GM23338 (cell line): Measurements from ENCODE around the gene PUM2. TPM values are rescaled to one million over a fixed set of nuclear protein-coding genes. Genes with fewer than 3 reads are reported as not detected.

Source experiments
- ATAC-seq: fragments of 200-7000 bp; cut with Tn5 transposase; 3 replicates; pipeline ENCODE4 v1.9.1; 2020
- DNase-seq: peaks from one replicate; pipeline ENCODE4 v3.0.0-alpha.2; 2015; ENCODE audit warnings: low spot score
- H2AFZ ChIP-seq: fragments of 200-600 bp; sonication (generic); 2 replicates; pipeline ENCODE4 v1.8.0; 2016; ENCODE audit warnings: antibody characterized with exemption, mild to moderate bottlenecking, moderate library complexity
- H3F3A ChIP-seq: fragments of 200-600 bp; sonication (generic); replicated peaks from 2 replicates; pipeline ENCODE4 v1.8.0; 2017; ENCODE audit warnings: antibody characterized with exemption, mixed run types, low read depth
- H3K27ac ChIP-seq: fragments of 200-600 bp; sonication (generic); 2 replicates; pipeline ENCODE4 v1.6.1; 2016; ENCODE audit warnings: low read depth
- H3K27me3 ChIP-seq: fragments of 200-600 bp; sonication (generic); 2 replicates; pipeline ENCODE4 v1.8.0; 2016; ENCODE audit warnings: mild to moderate bottlenecking, mixed run types, moderate library complexity; ENCODE audit not compliant: insufficient read depth
- H3K36me3 ChIP-seq: fragments of 200-600 bp; sonication (generic); 2 replicates; pipeline ENCODE4 v1.8.0; 2016; ENCODE audit warnings: mild to moderate bottlenecking; ENCODE audit not compliant: insufficient read depth
- H3K4me1 ChIP-seq: fragments of 200-600 bp; sonication (generic); 2 replicates; pipeline ENCODE4 v1.8.0; 2016; ENCODE audit warnings: mild to moderate bottlenecking, moderate library complexity; ENCODE audit not compliant: insufficient read depth
- H3K4me2 ChIP-seq: fragments of 200-600 bp; sonication (generic); 2 replicates; pipeline ENCODE4 v1.7.1; 2017; ENCODE audit warnings: mixed run types
- H3K4me3 ChIP-seq: fragments of 200-600 bp; sonication (generic); 2 replicates; pipeline ENCODE4 v1.6.1; 2016; ENCODE audit warnings: mixed run types
- H3K79me2 ChIP-seq: fragments of 200-600 bp; sonication (generic); replicated peaks from 2 replicates; pipeline ENCODE4 v1.8.0; 2017; ENCODE audit warnings: mild to moderate bottlenecking; ENCODE audit not compliant: insufficient read depth
- H3K9me2 ChIP-seq: fragments of 200-600 bp; sonication (generic); 2 replicates; pipeline ENCODE4 v1.8.0; 2017; ENCODE audit not compliant: insufficient read depth
- H4K20me1 ChIP-seq: fragments of 200-600 bp; sonication (generic); replicated peaks from 2 replicates; pipeline ENCODE4 v1.8.0; 2017; ENCODE audit warnings: mild to moderate bottlenecking; ENCODE audit not compliant: insufficient read depth
- H3K27ac Mint-ChIP-seq: 2 replicates; pipeline ENCODE4 v1.8.0; 2020; ENCODE audit warnings: inconsistent platforms, mild to moderate bottlenecking, moderate library complexity, mixed read lengths
- H3K27me3 Mint-ChIP-seq: 3 replicates; pipeline ENCODE4 v1.8.0; 2022; ENCODE audit warnings: low read depth, mild to moderate bottlenecking, moderate library complexity, mixed read lengths, inconsistent platforms; ENCODE audit not compliant: insufficient read depth, poor library complexity
- H3K36me3 Mint-ChIP-seq: 3 replicates; pipeline ENCODE4 v1.8.0; 2021; ENCODE audit warnings: low read depth, mild to moderate bottlenecking, inconsistent platforms, moderate library complexity, mixed read lengths
- H3K4me1 Mint-ChIP-seq: 3 replicates; pipeline ENCODE4 v1.8.0; 2020; ENCODE audit warnings: mild to moderate bottlenecking, inconsistent platforms, mixed read lengths
- H3K4me3 Mint-ChIP-seq: 3 replicates; pipeline ENCODE4 v1.8.0; 2021; ENCODE audit warnings: moderate library complexity, mild to moderate bottlenecking, inconsistent platforms, mixed read lengths
- H3K9me3 Mint-ChIP-seq: 3 replicates; pipeline ENCODE4 v1.8.0; 2020; ENCODE audit warnings: moderate library complexity, mild to moderate bottlenecking, inconsistent platforms, mixed read lengths
- EZH2phosphoT487 ChIP-seq: fragments of 200-600 bp; sonication (generic); IDR thresholded peaks from one replicate; pipeline ENCODE4 v1.8.1; 2018; ENCODE audit warnings: antibody characterized with exemption; ENCODE audit not compliant: unreplicated experiment
- JUNB ChIP-seq: IDR thresholded peaks from one replicate; pipeline ENCODE4 v1.6.1; 2016; ENCODE audit warnings: antibody characterized with exemption; ENCODE audit not compliant: unreplicated experiment
- NANOG ChIP-seq: IDR thresholded peaks from 2 replicates; pipeline ENCODE4 v1.6.1; 2016; ENCODE audit warnings: antibody characterized with exemption, borderline replicate concordance
- POLR2AphosphoS5 ChIP-seq: IDR thresholded peaks from 2 replicates; pipeline ENCODE4 v1.6.1; 2016; ENCODE audit warnings: antibody characterized with exemption, low read depth
- STAT1 ChIP-seq: IDR thresholded peaks from one replicate; pipeline ENCODE4 v1.6.1; 2016; ENCODE audit warnings: antibody characterized with exemption; ENCODE audit not compliant: unreplicated experiment
- ZNF114 ChIP-seq: fragments of 250-450 bp; sonication (Bioruptor Pico); IDR thresholded peaks from 2 replicates; pipeline ENCODE4 v1.5.0; 2020; ENCODE audit warnings: mild to moderate bottlenecking, moderate library complexity
- ZNF331 ChIP-seq: fragments of 250-450 bp; sonication (Bioruptor Pico); IDR thresholded peaks from 2 replicates; pipeline ENCODE4 v1.5.0; 2020; ENCODE audit warnings: low read depth, mild to moderate bottlenecking, moderate library complexity
- polyA plus RNA-seq: library from polyadenylated mRNA; unstranded; fragments of >200 nt; fragmentation: Nextera tagmentation; extraction: Ambion mirVana; gene quantifications from 2 replicates; pipeline ENCODE4 v1.2.1, GENCODE V29; 2016
- total RNA-seq: library from RNA; depleted of rRNA; stranded (reverse); fragments of >200 nt; shearing (Covaris generic); gene quantifications from 2 replicates; pipeline ENCODE4 v1.2.3, GENCODE V29; 2014
- TF ChIP-seq, protein P1 (sequence below): fragments of 250-450 bp; sonication (Bioruptor Pico); IDR thresholded peaks from 2 replicates; pipeline ENCODE4 v1.5.0; 2020; ENCODE audit warnings: mild to moderate bottlenecking, moderate library complexity
- TF ChIP-seq, protein P2 (sequence below), 2 experiments: fragments of 200-600 bp in 1 of 2; sonication (generic) in 1 of 2; conservative IDR thresholded peaks; 2 replicates each; pipeline versions ENCODE4 v1.5.1 to v1.6.1; 2016 to 2017; ENCODE audit warnings: antibody characterized with exemption in 2 of 2, low read depth in 2 of 2, mild to moderate bottlenecking in 2 of 2, moderate library complexity in 1 of 2
- TF ChIP-seq, protein P3 (sequence below): IDR thresholded peaks from one replicate; pipeline ENCODE4 v1.6.1; 2018; ENCODE audit warnings: antibody characterized with exemption; ENCODE audit not compliant: unreplicated experiment

PUM2 gene
- total and polyA plus RNA-seq, 2 experiments from 2014 or later: 29.9 to 94.1 TPM

DNA sequence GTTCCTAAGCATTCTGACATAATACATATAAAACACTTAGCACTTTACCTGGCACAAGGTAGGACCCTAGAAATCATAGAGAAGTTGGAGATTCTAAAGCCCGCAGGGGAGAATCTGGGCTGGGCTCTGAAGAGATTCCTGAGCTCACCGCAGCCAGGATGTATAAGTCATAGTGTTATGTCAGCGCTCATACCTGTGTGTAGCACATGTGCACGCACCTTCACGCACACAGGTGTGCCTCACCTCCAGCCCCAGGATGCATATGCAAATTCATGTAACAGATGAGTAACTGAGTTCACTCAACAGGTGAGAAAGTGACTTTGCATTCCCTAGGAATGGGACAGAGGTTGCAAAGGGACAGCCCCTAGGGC is 117.8 kb downstream of the PUM2 start (continued):
- TF ChIP-seq, protein P1, sequence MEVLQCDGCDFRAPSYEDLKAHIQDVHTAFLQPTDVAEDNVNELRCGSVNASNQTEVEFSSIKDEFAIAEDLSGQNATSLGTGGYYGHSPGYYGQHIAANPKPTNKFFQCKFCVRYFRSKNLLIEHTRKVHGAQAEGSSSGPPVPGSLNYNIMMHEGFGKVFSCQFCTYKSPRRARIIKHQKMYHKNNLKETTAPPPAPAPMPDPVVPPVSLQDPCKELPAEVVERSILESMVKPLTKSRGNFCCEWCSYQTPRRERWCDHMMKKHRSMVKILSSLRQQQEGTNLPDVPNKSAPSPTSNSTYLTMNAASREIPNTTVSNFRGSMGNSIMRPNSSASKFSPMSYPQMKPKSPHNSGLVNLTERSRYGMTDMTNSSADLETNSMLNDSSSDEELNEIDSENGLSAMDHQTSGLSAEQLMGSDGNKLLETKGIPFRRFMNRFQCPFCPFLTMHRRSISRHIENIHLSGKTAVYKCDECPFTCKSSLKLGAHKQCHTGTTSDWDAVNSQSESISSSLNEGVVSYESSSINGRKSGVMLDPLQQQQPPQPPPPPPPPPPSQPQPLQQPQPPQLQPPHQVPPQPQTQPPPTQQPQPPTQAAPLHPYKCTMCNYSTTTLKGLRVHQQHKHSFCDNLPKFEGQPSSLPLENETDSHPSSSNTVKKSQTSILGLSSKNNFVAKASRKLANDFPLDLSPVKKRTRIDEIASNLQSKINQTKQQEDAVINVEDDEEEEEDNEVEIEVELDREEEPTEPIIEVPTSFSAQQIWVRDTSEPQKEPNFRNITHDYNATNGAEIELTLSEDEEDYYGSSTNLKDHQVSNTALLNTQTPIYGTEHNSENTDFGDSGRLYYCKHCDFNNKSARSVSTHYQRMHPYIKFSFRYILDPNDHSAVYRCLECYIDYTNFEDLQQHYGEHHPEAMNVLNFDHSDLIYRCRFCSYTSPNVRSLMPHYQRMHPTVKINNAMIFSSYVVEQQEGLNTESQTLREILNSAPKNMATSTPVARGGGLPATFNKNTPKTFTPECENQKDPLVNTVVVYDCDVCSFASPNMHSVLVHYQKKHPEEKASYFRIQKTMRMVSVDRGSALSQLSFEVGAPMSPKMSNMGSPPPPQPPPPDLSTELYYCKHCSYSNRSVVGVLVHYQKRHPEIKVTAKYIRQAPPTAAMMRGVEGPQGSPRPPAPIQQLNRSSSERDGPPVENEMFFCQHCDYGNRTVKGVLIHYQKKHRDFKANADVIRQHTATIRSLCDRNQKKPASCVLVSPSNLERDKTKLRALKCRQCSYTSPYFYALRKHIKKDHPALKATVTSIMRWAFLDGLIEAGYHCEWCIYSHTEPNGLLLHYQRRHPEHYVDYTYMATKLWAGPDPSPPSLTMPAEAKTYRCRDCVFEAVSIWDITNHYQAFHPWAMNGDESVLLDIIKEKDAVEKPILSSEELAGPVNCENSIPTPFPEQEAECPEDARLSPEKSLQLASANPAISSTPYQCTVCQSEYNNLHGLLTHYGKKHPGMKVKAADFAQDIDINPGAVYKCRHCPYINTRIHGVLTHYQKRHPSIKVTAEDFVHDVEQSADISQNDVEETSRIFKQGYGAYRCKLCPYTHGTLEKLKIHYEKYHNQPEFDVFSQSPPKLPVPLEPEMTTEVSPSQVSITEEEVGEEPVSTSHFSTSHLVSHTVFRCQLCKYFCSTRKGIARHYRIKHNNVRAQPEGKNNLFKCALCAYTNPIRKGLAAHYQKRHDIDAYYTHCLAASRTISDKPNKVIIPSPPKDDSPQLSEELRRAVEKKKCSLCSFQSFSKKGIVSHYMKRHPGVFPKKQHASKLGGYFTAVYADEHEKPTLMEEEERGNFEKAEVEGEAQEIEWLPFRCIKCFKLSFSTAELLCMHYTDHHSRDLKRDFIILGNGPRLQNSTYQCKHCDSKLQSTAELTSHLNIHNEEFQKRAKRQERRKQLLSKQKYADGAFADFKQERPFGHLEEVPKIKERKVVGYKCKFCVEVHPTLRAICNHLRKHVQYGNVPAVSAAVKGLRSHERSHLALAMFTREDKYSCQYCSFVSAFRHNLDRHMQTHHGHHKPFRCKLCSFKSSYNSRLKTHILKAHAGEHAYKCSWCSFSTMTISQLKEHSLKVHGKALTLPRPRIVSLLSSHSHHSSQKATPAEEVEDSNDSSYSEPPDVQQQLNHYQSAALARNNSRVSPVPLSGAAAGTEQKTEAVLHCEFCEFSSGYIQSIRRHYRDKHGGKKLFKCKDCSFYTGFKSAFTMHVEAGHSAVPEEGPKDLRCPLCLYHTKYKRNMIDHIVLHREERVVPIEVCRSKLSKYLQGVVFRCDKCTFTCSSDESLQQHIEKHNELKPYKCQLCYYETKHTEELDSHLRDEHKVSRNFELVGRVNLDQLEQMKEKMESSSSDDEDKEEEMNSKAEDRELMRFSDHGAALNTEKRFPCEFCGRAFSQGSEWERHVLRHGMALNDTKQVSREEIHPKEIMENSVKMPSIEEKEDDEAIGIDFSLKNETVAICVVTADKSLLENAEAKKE: no peak

DNA sequence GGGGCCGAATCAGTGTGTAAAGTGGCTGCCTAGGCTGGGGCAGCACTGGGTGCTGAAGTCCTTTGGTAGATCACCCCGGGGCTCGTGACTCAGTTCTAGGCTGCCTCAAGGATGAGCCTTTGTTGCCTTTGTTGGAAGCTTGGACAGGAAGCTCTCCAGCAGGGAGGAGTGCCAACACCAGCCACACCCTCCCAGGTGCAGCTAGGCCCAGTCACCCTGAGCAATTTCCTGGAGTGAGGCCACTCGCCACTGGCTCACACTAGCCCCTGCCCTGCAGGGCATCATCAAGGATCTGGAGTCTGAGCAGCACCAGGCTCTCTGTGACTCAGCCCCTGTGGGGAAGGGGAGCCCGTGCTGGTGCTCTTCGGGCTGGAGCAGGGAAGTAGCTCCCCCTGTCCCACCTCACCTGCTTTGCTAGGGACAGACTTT is 119.0 kb downstream of the PUM2 start:
- Mint-ChIP-seq H3K4me1 (peaks cover 15% of the 10 kb centered on the region), H3K27ac (peak overlapping the region; percentile 43; the same call in 1 of the 2 replicates), H3K27me3 (peaks cover 21% of the 10 kb centered on the region), H3K4me3 (no peak overlapping the region), H3K36me3 (no peaks in the 10 kb centered on the region; the same call in 2 of the 3 replicates), H3K9me3 (no peaks in the 10 kb centered on the region)
- no peaks in the 10 kb centered on the region; the same call in 1 of the 2 replicates for H4K20me1 ChIP-seq
- DNase-seq: peak; percentile 64
- H3K79me2 ChIP-seq: no peaks in the 10 kb centered on the region
- no peak overlapping the region for H3K27ac ChIP-seq
- H3K27me3 ChIP-seq: 0 out of 2 replicates have a peak, but pooled peaks cover 1% of the 10 kb centered on the region
- H3K4me1 ChIP-seq: peaks cover 17% of the 10 kb centered on the region; the same call in 1 of the 2 replicates
- no peaks in the 10 kb centered on the region for H3K36me3 ChIP-seq
- peak overlapping the region; percentile 43; the same call in 1 of the 2 replicates for H3K4me2 ChIP-seq
- no peaks in the 10 kb centered on the region for H3K9me2 ChIP-seq
- peaks cover 2% of the 10 kb centered on the region; the same call in 1 of the 2 replicates for H3F3A ChIP-seq
- peak; percentile 90 for ATAC-seq
- H3K4me3 ChIP-seq: no peak overlapping the region
- H2AFZ ChIP-seq: peak overlapping the region; percentile 93
- TF ChIP-seq ZNF114 (CRISPR knock-in tag): no peak
- no peak for TF ChIP-seq POLR2AphosphoS5
- TF ChIP-seq NANOG: no peak
- TF ChIP-seq STAT1: no peak
- TF ChIP-seq, protein P2, sequence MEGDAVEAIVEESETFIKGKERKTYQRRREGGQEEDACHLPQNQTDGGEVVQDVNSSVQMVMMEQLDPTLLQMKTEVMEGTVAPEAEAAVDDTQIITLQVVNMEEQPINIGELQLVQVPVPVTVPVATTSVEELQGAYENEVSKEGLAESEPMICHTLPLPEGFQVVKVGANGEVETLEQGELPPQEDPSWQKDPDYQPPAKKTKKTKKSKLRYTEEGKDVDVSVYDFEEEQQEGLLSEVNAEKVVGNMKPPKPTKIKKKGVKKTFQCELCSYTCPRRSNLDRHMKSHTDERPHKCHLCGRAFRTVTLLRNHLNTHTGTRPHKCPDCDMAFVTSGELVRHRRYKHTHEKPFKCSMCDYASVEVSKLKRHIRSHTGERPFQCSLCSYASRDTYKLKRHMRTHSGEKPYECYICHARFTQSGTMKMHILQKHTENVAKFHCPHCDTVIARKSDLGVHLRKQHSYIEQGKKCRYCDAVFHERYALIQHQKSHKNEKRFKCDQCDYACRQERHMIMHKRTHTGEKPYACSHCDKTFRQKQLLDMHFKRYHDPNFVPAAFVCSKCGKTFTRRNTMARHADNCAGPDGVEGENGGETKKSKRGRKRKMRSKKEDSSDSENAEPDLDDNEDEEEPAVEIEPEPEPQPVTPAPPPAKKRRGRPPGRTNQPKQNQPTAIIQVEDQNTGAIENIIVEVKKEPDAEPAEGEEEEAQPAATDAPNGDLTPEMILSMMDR (conservative IDR thresholded peaks at IDR 0.05; ENCODE audit: low read depth in 2 of 2): peak in 1 of 2 experiments; percentile 44; a peak in 2 of 4 replicates
- no peak for TF ChIP-seq JUNB
- TF ChIP-seq, protein P3, sequence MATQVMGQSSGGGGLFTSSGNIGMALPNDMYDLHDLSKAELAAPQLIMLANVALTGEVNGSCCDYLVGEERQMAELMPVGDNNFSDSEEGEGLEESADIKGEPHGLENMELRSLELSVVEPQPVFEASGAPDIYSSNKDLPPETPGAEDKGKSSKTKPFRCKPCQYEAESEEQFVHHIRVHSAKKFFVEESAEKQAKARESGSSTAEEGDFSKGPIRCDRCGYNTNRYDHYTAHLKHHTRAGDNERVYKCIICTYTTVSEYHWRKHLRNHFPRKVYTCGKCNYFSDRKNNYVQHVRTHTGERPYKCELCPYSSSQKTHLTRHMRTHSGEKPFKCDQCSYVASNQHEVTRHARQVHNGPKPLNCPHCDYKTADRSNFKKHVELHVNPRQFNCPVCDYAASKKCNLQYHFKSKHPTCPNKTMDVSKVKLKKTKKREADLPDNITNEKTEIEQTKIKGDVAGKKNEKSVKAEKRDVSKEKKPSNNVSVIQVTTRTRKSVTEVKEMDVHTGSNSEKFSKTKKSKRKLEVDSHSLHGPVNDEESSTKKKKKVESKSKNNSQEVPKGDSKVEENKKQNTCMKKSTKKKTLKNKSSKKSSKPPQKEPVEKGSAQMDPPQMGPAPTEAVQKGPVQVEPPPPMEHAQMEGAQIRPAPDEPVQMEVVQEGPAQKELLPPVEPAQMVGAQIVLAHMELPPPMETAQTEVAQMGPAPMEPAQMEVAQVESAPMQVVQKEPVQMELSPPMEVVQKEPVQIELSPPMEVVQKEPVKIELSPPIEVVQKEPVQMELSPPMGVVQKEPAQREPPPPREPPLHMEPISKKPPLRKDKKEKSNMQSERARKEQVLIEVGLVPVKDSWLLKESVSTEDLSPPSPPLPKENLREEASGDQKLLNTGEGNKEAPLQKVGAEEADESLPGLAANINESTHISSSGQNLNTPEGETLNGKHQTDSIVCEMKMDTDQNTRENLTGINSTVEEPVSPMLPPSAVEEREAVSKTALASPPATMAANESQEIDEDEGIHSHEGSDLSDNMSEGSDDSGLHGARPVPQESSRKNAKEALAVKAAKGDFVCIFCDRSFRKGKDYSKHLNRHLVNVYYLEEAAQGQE: no peak
- TF ChIP-seq ZNF331 (CRISPR knock-in tag): no peak
- no peak for TF ChIP-seq EZH2phosphoT487
